ACC112 (cell line): ENCODE measurements around the gene CALHM5.

ENCODE experiments used
- H2AFZ ChIP-seq: fragments of 200-600 bp; sonication (generic); one replicate; pipeline ENCODE4 v1.6.0; 2017; ENCODE audit warnings: antibody characterized with exemption, low read length; ENCODE audit not compliant: unreplicated experiment
- H3K27ac ChIP-seq: fragments of 200-600 bp; sonication (generic); 2 replicates; pipeline ENCODE4 v1.5.1; 2014; ENCODE audit warnings: low read depth, mild to moderate bottlenecking, antibody characterized with exemption, low read length, moderate library complexity
- H3K27me3 ChIP-seq: fragments of 200-600 bp; sonication (generic); 2 replicates; pipeline ENCODE4 v1.6.1; 2014; ENCODE audit warnings: mild to moderate bottlenecking, antibody characterized with exemption, low read length, moderate library complexity, mixed read lengths; ENCODE audit not compliant: insufficient read depth
- H3K36me3 ChIP-seq: fragments of 200-600 bp; sonication (generic); 2 replicates; pipeline ENCODE4 v1.6.1; 2016; ENCODE audit warnings: mild to moderate bottlenecking, antibody characterized with exemption, low read length, moderate library complexity, mixed read lengths; ENCODE audit not compliant: insufficient read depth
- H3K4me1 ChIP-seq: fragments of 200-600 bp; sonication (generic); one replicate; pipeline ENCODE4 v1.6.1; 2016; ENCODE audit warnings: low read length, mixed read lengths; ENCODE audit not compliant: insufficient read depth, unreplicated experiment, control insufficient read depth
- H3K4me3 ChIP-seq: fragments of 200-600 bp; sonication (generic); 2 replicates; pipeline ENCODE4 v1.5.1; 2014; ENCODE audit warnings: mild to moderate bottlenecking, low read depth, low read length
- H3K79me2 ChIP-seq: fragments of 200-600 bp; sonication (generic); one replicate; pipeline ENCODE4 v1.6.0; 2016; ENCODE audit warnings: low read length; ENCODE audit not compliant: control insufficient read depth, unreplicated experiment, insufficient read depth

The CALHM5 gene, protein sequence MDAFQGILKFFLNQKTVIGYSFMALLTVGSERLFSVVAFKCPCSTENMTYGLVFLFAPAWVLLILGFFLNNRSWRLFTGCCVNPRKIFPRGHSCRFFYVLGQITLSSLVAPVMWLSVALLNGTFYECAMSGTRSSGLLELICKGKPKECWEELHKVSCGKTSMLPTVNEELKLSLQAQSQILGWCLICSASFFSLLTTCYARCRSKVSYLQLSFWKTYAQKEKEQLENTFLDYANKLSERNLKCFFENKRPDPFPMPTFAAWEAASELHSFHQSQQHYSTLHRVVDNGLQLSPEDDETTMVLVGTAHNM

GRCh38 chr6:116511424-116512110 lies at the start of gene CALHM5:
TSS of gene CALHM5 (plus strand) at chr6:116511639. CDS start at chr6:116511697, 58 bp downstream.
- Histone ChIP-seq H3K27ac (peak within 1 kb of the TSS; percentile 83), H3K4me3 (peak within 1 kb of the TSS; percentile 81), H3K27me3 (no peaks in the 10 kb centered on the region), H3K36me3 (peaks cover 6% of the 10 kb centered on the region; the same call in 1 of the 2 replicates), H2AFZ (peak within 1 kb of the TSS; percentile 99), H3K79me2 (peaks cover 31% of the 10 kb centered on the region), H3K4me1 (peaks cover 13% of the 10 kb centered on the region)

DNA sequence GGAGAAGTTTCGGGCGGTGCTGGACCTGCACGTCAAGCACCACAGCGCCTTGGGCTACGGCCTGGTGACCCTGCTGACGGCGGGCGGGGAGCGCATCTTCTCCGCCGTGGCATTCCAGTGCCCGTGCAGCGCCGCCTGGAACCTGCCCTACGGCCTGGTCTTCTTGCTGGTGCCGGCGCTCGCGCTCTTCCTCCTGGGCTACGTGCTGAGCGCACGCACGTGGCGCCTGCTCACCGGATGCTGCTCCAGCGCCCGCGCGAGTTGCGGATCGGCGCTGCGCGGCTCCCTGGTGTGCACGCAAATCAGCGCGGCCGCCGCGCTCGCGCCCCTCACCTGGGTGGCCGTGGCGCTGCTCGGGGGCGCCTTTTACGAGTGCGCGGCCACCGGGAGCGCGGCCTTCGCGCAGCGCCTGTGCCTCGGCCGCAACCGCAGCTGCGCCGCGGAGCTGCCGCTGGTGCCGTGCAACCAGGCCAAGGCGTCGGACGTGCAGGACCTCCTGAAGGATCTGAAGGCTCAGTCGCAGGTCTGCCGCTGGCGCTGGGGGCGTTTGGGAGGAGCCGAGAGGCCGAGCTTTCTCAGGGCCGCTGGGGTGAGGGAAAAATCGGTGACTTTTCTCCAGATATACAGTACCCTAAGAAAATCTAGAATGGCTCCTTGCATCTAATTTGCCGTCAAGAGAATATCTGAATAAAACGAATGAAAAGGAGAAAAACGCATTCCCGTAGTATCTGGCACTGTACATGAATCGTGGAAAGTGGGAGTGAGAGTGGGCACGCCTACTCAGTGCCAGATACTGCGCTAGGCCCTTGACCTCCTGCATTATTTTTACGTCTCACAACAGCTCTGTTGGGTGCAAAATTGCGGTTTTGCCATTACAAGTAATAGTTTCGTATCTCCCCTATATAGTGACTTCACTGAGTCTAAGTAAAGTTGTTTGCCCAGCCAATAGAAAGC lies 49.2 kb upstream of the CALHM5 start:
- no peaks in the 10 kb centered on the region for H3K36me3 ChIP-seq
- peaks cover 17% of the 10 kb centered on the region for H3K4me1 ChIP-seq
- H3K27me3 ChIP-seq = no peaks in the 10 kb centered on the region
- H3K79me2 ChIP-seq = no peaks in the 10 kb centered on the region
- peak overlapping the region; percentile 84 for H3K4me3 ChIP-seq
- H2AFZ ChIP-seq = peak overlapping the region; percentile 93
- H3K27ac ChIP-seq = no peak overlapping the region

- Histone ChIP-seq H2AFZ (no peak overlapping the region), H3K79me2 (no peaks in the 10 kb centered on the region), H3K36me3 (no peaks in the 10 kb centered on the region), H3K27ac (no peak overlapping the region), H3K4me1 (peaks cover 17% of the 10 kb centered on the region), H3K4me3 (peak overlapping the region; percentile 84), H3K27me3 (no peaks in the 10 kb centered on the region)
These were observed 48.1 kb upstream of the CALHM5 start for GRCh38 chr6:116463301-116463700.

GRCh38 chr6:116465246-116465645 lies 46.2 kb upstream of the CALHM5 start:
- no peaks in the 10 kb centered on the region for H3K36me3 ChIP-seq
- H3K79me2 ChIP-seq = no peaks in the 10 kb centered on the region
- no peak overlapping the region for H3K27ac ChIP-seq
- no peaks in the 10 kb centered on the region for H3K27me3 ChIP-seq
- H3K4me3 ChIP-seq = no peak overlapping the region
- peaks cover 17% of the 10 kb centered on the region for H3K4me1 ChIP-seq
- H2AFZ ChIP-seq = no peak overlapping the region

DNA sequence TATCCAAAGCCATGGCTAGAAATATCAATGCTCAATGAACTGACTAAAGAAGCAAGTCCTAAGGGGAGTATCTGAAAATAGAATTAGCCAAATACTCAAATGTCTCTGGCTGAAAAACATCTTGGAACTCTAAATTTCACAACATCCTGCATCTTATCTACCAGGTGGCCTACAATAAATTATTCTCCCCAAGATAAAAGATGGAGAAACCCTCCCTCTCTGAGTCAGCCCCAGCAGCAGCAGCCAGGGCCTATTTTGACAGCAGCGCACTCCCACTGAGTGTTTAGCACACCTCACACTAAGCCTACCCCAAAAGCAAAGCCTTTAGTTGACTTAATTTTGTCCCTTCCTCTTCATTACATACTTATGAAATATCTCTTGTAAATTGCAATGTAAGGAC lies 44.3 kb upstream of the CALHM5 start:
- Histone ChIP-seq H2AFZ (no peak overlapping the region), H3K4me3 (no peak overlapping the region), H3K36me3 (no peaks in the 10 kb centered on the region), H3K27me3 (no peaks in the 10 kb centered on the region), H3K79me2 (no peaks in the 10 kb centered on the region), H3K4me1 (peaks cover 13% of the 10 kb centered on the region), H3K27ac (no peak overlapping the region)

GRCh38 chr6:116467514-116467913 lies 43.9 kb upstream of the CALHM5 start:
- H3K36me3 ChIP-seq = no peaks in the 10 kb centered on the region
- no peak overlapping the region for H2AFZ ChIP-seq
- no peaks in the 10 kb centered on the region for H3K79me2 ChIP-seq
- H3K27me3 ChIP-seq = no peaks in the 10 kb centered on the region
- no peak overlapping the region for H3K4me3 ChIP-seq
- no peak overlapping the region for H3K27ac ChIP-seq
- peaks cover 10% of the 10 kb centered on the region for H3K4me1 ChIP-seq

DNA sequence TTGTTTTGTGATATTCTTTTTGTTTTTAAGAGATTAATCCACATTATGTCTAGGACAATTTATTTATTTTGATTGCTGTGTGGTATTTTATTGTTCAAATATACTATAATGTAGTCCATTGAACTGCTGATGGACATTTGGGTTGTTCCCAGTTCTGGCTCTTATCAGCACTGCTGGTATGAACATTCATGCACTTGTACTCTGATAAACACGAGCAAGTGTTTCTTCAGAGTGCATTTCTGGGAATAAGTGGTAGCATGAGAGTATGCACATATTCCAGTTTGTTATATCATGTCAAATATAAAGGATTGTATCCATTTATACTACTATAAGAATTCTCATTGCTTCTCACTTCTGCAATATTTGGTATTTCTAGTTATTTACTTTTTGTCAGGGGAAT lies 43.1 kb upstream of the CALHM5 start:
- H3K4me3 ChIP-seq = no peak overlapping the region
- no peak overlapping the region for H3K27ac ChIP-seq
- H2AFZ ChIP-seq = no peak overlapping the region
- H3K27me3 ChIP-seq = no peaks in the 10 kb centered on the region
- peaks cover 2% of the 10 kb centered on the region for H3K4me1 ChIP-seq
- no peaks in the 10 kb centered on the region for H3K79me2 ChIP-seq
- H3K36me3 ChIP-seq = no peaks in the 10 kb centered on the region

GRCh38 chr6:116471531-116471930 lies 39.9 kb upstream of the CALHM5 start:
- no peak overlapping the region for H3K27ac ChIP-seq
- H3K27me3 ChIP-seq = no peaks in the 10 kb centered on the region
- H3K4me3 ChIP-seq = no peak overlapping the region
- H3K4me1 ChIP-seq = no peaks in the 10 kb centered on the region
- no peaks in the 10 kb centered on the region for H3K79me2 ChIP-seq
- no peak overlapping the region for H2AFZ ChIP-seq
- no peaks in the 10 kb centered on the region for H3K36me3 ChIP-seq

DNA sequence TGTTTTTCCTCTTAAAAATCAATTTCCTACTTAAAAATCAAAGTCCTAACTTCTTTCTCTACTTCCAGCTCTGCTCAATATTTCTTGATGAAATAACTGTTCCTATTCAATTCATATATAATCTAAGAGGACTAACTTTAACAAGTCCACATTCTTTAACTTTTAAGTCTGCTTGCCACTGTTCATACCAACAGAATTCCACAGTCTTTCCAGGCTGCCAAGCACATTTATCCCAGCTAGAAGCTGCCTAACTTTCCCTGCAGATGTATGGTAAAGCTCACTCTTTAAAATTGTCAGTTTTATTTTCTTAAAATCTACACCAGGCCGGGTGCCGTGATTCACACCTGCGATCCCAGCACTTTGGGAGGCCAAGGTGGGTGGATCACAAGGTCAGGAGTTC lies 38.7 kb upstream of the CALHM5 start:
- H3K27ac ChIP-seq = no peak overlapping the region

GRCh38 chr6:116475141-116475540 lies 36.3 kb upstream of the CALHM5 start:
- Histone ChIP-seq H2AFZ (peak overlapping the region; percentile 43), H3K27me3 (no peaks in the 10 kb centered on the region), H3K27ac (no peak overlapping the region), H3K4me3 (no peak overlapping the region), H3K36me3 (no peaks in the 10 kb centered on the region), H3K4me1 (no peaks in the 10 kb centered on the region), H3K79me2 (no peaks in the 10 kb centered on the region)

More for the DNA sequence above, 38.7 kb upstream of the CALHM5 start:
- Histone ChIP-seq H3K79me2 (no peaks in the 10 kb centered on the region), H3K4me3 (no peak overlapping the region), H2AFZ (peak overlapping the region; percentile 69), H3K4me1 (no peaks in the 10 kb centered on the region), H3K27me3 (no peaks in the 10 kb centered on the region), H3K36me3 (no peaks in the 10 kb centered on the region)
